Activated CD8-positive, alpha-beta T cell treated with anti-CD3 and anti-CD28 coated beads for 36 hours (primary cell): ENCODE measurements around the gene MRPL47. TPM values are rescaled to one million over a fixed set of nuclear protein-coding genes. Genes with fewer than 3 reads are reported as not detected.
A peak's percentile ranks its signal among the peaks of the same experiment; 100 is the strongest.
"Not testable (repeated sequence)": the region's sequence is repeated elsewhere in the genome, so short reads cannot be mapped to it uniquely, and the experiment has no call there.

Source experiments
- ATAC-seq: fragments of 200-7000 bp; cut with Tn5 transposase; one replicate; pipeline ENCODE4 v1.10.0; 2021; ENCODE audit warnings: mild to moderate bottlenecking, moderate library complexity
- CTCF ChIA-PET: fragments of 350-600 bp; sonication (Branson Sonifier 250); formaldehyde crosslinking; loops from one replicate; lab custom pipeline; 2021; ENCODE audit warnings: antibody characterized with exemption; lab: Charles Lee
- POLR2A ChIA-PET: fragments of 350-600 bp; sonication (Branson Sonifier 250); formaldehyde crosslinking; loops from one replicate; lab custom pipeline; 2021; ENCODE audit warnings: antibody characterized with exemption; lab: Charles Lee
- DNase-seq: peaks from one replicate; pipeline ENCODE4 v3.0.0-alpha.2; 2020
- H3K27ac Mint-ChIP-seq: one replicate; pipeline ENCODE4 v1.8.0; 2021; ENCODE audit warnings: mild to moderate bottlenecking, mixed read lengths
- H3K27me3 Mint-ChIP-seq: one replicate; pipeline ENCODE4 v1.8.0; 2021; ENCODE audit warnings: mixed read lengths
- H3K36me3 Mint-ChIP-seq: one replicate; pipeline ENCODE4 v1.8.0; 2021; ENCODE audit warnings: low read depth, mixed read lengths
- H3K4me1 Mint-ChIP-seq: one replicate; pipeline ENCODE4 v1.8.0; 2021; ENCODE audit warnings: low read depth, mixed read lengths
- H3K4me3 Mint-ChIP-seq: one replicate; pipeline ENCODE4 v1.8.0; 2021; ENCODE audit warnings: mild to moderate bottlenecking, moderate library complexity, mixed read lengths
- H3K9me3 Mint-ChIP-seq: one replicate; pipeline ENCODE4 v1.8.0; 2021; ENCODE audit warnings: mixed read lengths
- CTCF ChIP-seq: fragments of 200-600 bp; IDR thresholded peaks from one replicate; pipeline ENCODE4 v1.8.0; 2022; ENCODE audit warnings: antibody characterized with exemption, mild to moderate bottlenecking
- intact Hi-C: fragments of 100-400 bp; cut with micrococcal nuclease; formaldehyde crosslinking; loops from one replicate; pipeline ENCODE4 v1.10.0; 2022
- total RNA-seq, 2 experiments: library from RNA; stranded (reverse); gene quantifications; one replicate each; pipeline ENCODE4 v1.2.3, GENCODE V29; 2021

The MRPL47 gene
- total RNA-seq, 2 experiments from 2014 or later = 57.7 to 62.4 TPM

GRCh38 chr3:179651687-179652446, 47.4 kb upstream of the MRPL47 start:
- CTCF ChIA-PET = interaction anchor here (0.9 kb wide), 1 partner anchor 41 kb away, joined by 3 read pairs; no protein-coding TSS in a partner anchor
- intact Hi-C loops = loop anchor here (5.0 kb wide), 1 partner anchor 50 kb away; the partner anchor contains the start of genes MRPL47 and NDUFB5
- Mint-ChIP-seq H3K9me3 (no peaks in the 10 kb centered on the region), H3K4me3 (peak overlapping the region; percentile 95), H3K27ac (peak overlapping the region; percentile 69), H3K36me3 (peaks cover 6% of the 10 kb centered on the region), H3K27me3 (peaks cover 10% of the 10 kb centered on the region), H3K4me1 (peaks cover 20% of the 10 kb centered on the region)
- no peak for DNase-seq
- no peak for TF ChIP-seq CTCF
- POLR2A ChIA-PET = interaction anchor here (1.2 kb wide), 1 partner anchor 47 kb away, joined by 3 read pairs; the partner anchor contains the start of gene NDUFB5
- no peak for ATAC-seq

GRCh38 chr3:179646177-179646576, 41.7 kb upstream of the MRPL47 start:
- Mint-ChIP-seq H3K36me3 (no peaks in the 10 kb centered on the region), H3K9me3 (no peaks in the 10 kb centered on the region), H3K4me3 (no peak overlapping the region), H3K27ac (no peak overlapping the region), H3K4me1 (peaks cover 10% of the 10 kb centered on the region), H3K27me3 (no peaks in the 10 kb centered on the region)
- intact Hi-C loops = no loop called here
- no peak for TF ChIP-seq CTCF
- DNase-seq (no peak), ATAC-seq (no peak)
- POLR2A ChIA-PET = no interaction called here
- CTCF ChIA-PET = no interaction called here

GRCh38 chr3:179643837-179644236, 39.4 kb upstream of the MRPL47 start:
- POLR2A ChIA-PET, DNase-seq, H3K27ac Mint-ChIP-seq, H3K36me3 Mint-ChIP-seq, H3K4me1 Mint-ChIP-seq, H3K27me3 Mint-ChIP-seq, H3K4me3 Mint-ChIP-seq, ATAC-seq, H3K9me3 Mint-ChIP-seq, intact Hi-C loops: not testable (repeated sequence)
- CTCF ChIA-PET = interaction anchor here (1.1 kb wide), 1 partner anchor 10 kb away, joined by 6 read pairs; no protein-coding TSS in a partner anchor

GRCh38 chr3:179642871-179643270, 38.4 kb upstream of the MRPL47 start:
- ATAC-seq (no peak), DNase-seq (no peak)
- ChIA-PET POLR2A (no interaction called here), CTCF (no interaction called here)
- Mint-ChIP-seq H3K4me1 (peaks cover 7% of the 10 kb centered on the region), H3K27me3 (no peaks in the 10 kb centered on the region), H3K27ac (no peak overlapping the region), H3K9me3 (no peaks in the 10 kb centered on the region), H3K36me3 (no peaks in the 10 kb centered on the region), H3K4me3 (no peak overlapping the region)
- intact Hi-C loops = no loop called here
- no peak for TF ChIP-seq CTCF

GRCh38 chr3:179640469-179640868, 36.0 kb upstream of the MRPL47 start:
- CTCF ChIA-PET = no interaction called here
- no peak overlapping the region for H3K4me3 Mint-ChIP-seq
- DNase-seq = no peak
- no peak for TF ChIP-seq CTCF
- peaks cover 7% of the 10 kb centered on the region for H3K4me1 Mint-ChIP-seq
- intact Hi-C loops = no loop called here
- H3K27ac Mint-ChIP-seq = no peak overlapping the region
- no peak for ATAC-seq
- H3K9me3 Mint-ChIP-seq = no peaks in the 10 kb centered on the region
- H3K27me3 Mint-ChIP-seq = no peaks in the 10 kb centered on the region
- no peaks in the 10 kb centered on the region for H3K36me3 Mint-ChIP-seq
- POLR2A ChIA-PET = no interaction called here
